Activated naive CD8-positive, alpha-beta T cell treated with anti-CD3 and anti-CD28 coated beads, Interleukin-2, amount 50 U/mL, for 24 hours (primary cell): ENCODE data around the gene CSNK1D.
"Not testable (repeated sequence)": the region's sequence is repeated elsewhere in the genome, so short reads cannot be mapped to it uniquely, and the experiment has no call there.

ENCODE experiments used
- ATAC-seq: fragments of 150-1000 bp; cut with Tn5 transposase; one replicate; pipeline ENCODE4 v1.10.0; 2021
- DNase-seq: peaks from one replicate; pipeline ENCODE4 v3.0.0; 2021
- H3K27ac Mint-ChIP-seq: one replicate; pipeline ENCODE4 v1.8.0; 2021; ENCODE audit warnings: mild to moderate bottlenecking, mixed read lengths
- H3K27me3 Mint-ChIP-seq: one replicate; pipeline ENCODE4 v1.8.0; 2021; ENCODE audit warnings: mixed read lengths
- H3K36me3 Mint-ChIP-seq: one replicate; pipeline ENCODE4 v1.8.0; 2021; ENCODE audit warnings: low read depth, mixed read lengths
- H3K4me1 Mint-ChIP-seq: one replicate; pipeline ENCODE4 v1.8.0; 2021; ENCODE audit warnings: mixed read lengths
- H3K4me3 Mint-ChIP-seq: one replicate; pipeline ENCODE4 v1.8.0; 2021; ENCODE audit warnings: mild to moderate bottlenecking, moderate library complexity, mixed read lengths
- H3K9me3 Mint-ChIP-seq: one replicate; pipeline ENCODE4 v1.8.0; 2021; ENCODE audit warnings: mixed read lengths

CSNK1D gene

GRCh38 chr17:82193050-82193449, 80.5 kb downstream of the CSNK1D start:
- H3K27me3 Mint-ChIP-seq, ATAC-seq, H3K9me3 Mint-ChIP-seq, H3K4me3 Mint-ChIP-seq, DNase-seq, H3K4me1 Mint-ChIP-seq, H3K27ac Mint-ChIP-seq: not testable (repeated sequence)
- peaks cover 39% of the 10 kb centered on the region for H3K36me3 Mint-ChIP-seq
